22Rv1 (cell line): Measurements from ENCODE around the gene CCDC57.

Experiments used
- ZFX ChIP-seq: fragments of 450-650 bp; IDR thresholded peaks from 2 replicates; pipeline ENCODE4 v1.6.1; 2017; ENCODE audit warnings: antibody characterized with exemption, borderline replicate concordance
- TF ChIP-seq, protein P1 (sequence below): fragments of 450-650 bp; IDR thresholded peaks from 2 replicates; pipeline ENCODE4 v1.5.1; 2017; ENCODE audit warnings: mild to moderate bottlenecking

DNA sequence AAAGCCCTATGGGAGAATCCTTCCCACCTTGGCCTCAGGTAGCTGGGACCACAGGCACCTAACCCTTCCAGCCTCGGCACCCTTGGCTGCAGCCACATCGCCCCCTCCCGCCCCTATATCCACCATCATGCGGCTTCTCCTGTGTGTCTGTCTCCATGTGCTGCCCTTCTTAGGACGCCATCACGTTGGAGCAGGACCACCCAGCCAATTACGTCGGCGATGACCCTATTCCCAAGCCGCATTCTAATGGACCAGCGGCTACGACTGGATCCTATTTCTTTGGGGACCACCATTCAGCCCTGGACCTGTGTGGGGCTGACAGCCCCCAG is 3.3 kb upstream of the CCDC57 start:
- TF ChIP-seq, protein P1, sequence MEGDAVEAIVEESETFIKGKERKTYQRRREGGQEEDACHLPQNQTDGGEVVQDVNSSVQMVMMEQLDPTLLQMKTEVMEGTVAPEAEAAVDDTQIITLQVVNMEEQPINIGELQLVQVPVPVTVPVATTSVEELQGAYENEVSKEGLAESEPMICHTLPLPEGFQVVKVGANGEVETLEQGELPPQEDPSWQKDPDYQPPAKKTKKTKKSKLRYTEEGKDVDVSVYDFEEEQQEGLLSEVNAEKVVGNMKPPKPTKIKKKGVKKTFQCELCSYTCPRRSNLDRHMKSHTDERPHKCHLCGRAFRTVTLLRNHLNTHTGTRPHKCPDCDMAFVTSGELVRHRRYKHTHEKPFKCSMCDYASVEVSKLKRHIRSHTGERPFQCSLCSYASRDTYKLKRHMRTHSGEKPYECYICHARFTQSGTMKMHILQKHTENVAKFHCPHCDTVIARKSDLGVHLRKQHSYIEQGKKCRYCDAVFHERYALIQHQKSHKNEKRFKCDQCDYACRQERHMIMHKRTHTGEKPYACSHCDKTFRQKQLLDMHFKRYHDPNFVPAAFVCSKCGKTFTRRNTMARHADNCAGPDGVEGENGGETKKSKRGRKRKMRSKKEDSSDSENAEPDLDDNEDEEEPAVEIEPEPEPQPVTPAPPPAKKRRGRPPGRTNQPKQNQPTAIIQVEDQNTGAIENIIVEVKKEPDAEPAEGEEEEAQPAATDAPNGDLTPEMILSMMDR: no peak
- no peak for TF ChIP-seq ZFX
